Astrocyte (in vitro differentiated cells and primary cell): ENCODE results near the gene PRKCH. TPM values are rescaled to one million over a fixed set of nuclear protein-coding genes. Genes with fewer than 3 reads are reported as not detected.

Experiments
- DNase-seq: peaks from one replicate; pipeline ENCODE4 v3.0.0-alpha.2; 2010; ENCODE audit warnings: low read depth
- FAIRE-seq: peaks from 2 replicates; lab custom pipeline; 2011; peaks lifted over from hg19 to GRCh38; lab: Jason Lieb, UNC
- H2AFZ ChIP-seq: 2 replicates; pipeline ENCODE4 v1.6.0; 2012; ENCODE audit warnings: low read depth, low read length, inconsistent platforms
- H3K27ac ChIP-seq: 2 replicates; pipeline ENCODE4 v1.5.1; 2011; ENCODE audit warnings: low read depth, low read length, inconsistent platforms
- H3K27me3 ChIP-seq: 2 replicates; pipeline ENCODE4 v1.6.0; 2011; ENCODE audit warnings: low read length, inconsistent platforms; ENCODE audit not compliant: insufficient read depth
- H3K36me3 ChIP-seq: 2 replicates; pipeline ENCODE4 v1.5.1; 2011; ENCODE audit warnings: low read length, inconsistent platforms; ENCODE audit not compliant: insufficient read depth
- H3K4me1 ChIP-seq: 2 replicates; pipeline ENCODE4 v1.5.1; 2011; ENCODE audit warnings: low read length, inconsistent platforms; ENCODE audit not compliant: insufficient read depth
- H3K4me2 ChIP-seq: 2 replicates; pipeline ENCODE4 v1.6.0; 2012; ENCODE audit warnings: low read length, inconsistent platforms
- H3K4me3 ChIP-seq: 2 replicates; pipeline ENCODE4 v1.5.1; 2011; ENCODE audit warnings: low read depth, mild to moderate bottlenecking, low read length, inconsistent platforms; ENCODE audit not compliant: insufficient read depth
- H3K79me2 ChIP-seq: 2 replicates; pipeline ENCODE4 v1.6.0; 2012; ENCODE audit warnings: mild to moderate bottlenecking, low read length, inconsistent platforms; ENCODE audit not compliant: insufficient read depth
- H3K9ac ChIP-seq: 2 replicates; pipeline ENCODE4 v1.6.0; 2012; ENCODE audit warnings: mild to moderate bottlenecking, low read length, inconsistent platforms
- H3K9me3 ChIP-seq: 2 replicates; pipeline ENCODE4 v1.5.1; 2012; ENCODE audit warnings: low read depth, mild to moderate bottlenecking, low read length, inconsistent platforms; ENCODE audit not compliant: insufficient read depth
- H4K20me1 ChIP-seq: 2 replicates; pipeline ENCODE4 v1.6.0; 2012; ENCODE audit warnings: low read length, inconsistent platforms; ENCODE audit not compliant: insufficient read depth
- H3K27ac Mint-ChIP-seq: one replicate; pipeline ENCODE4 v1.8.0; 2021; ENCODE audit warnings: mild to moderate bottlenecking, mixed read lengths; ENCODE audit not compliant: unreplicated experiment
- H3K27me3 Mint-ChIP-seq: one replicate; pipeline ENCODE4 v1.8.0; 2021; ENCODE audit warnings: low read depth, mixed read lengths; ENCODE audit not compliant: unreplicated experiment
- H3K36me3 Mint-ChIP-seq: one replicate; pipeline ENCODE4 v1.8.0; 2021; ENCODE audit warnings: low read depth, mixed read lengths; ENCODE audit not compliant: unreplicated experiment
- H3K4me1 Mint-ChIP-seq: one replicate; pipeline ENCODE4 v1.8.0; 2021; ENCODE audit warnings: low read depth, mixed read lengths; ENCODE audit not compliant: unreplicated experiment
- H3K4me3 Mint-ChIP-seq: one replicate; pipeline ENCODE4 v1.8.0; 2021; ENCODE audit warnings: mild to moderate bottlenecking, moderate library complexity, mixed read lengths; ENCODE audit not compliant: unreplicated experiment
- H3K9me3 Mint-ChIP-seq: one replicate; pipeline ENCODE4 v1.8.0; 2021; ENCODE audit warnings: mild to moderate bottlenecking, mixed read lengths; ENCODE audit not compliant: unreplicated experiment
- EZH2 ChIP-seq: IDR thresholded peaks from 2 replicates; pipeline ENCODE4 v1.6.1; 2012; ENCODE audit warnings: mild to moderate bottlenecking, low read length, inconsistent platforms; ENCODE audit not compliant: insufficient read depth
- total RNA-seq: library from RNA; stranded (reverse); gene quantifications from 2 replicates; pipeline ENCODE4 v1.2.1, GENCODE V29; 2021
- TF ChIP-seq, protein P1 (sequence below): IDR thresholded peaks from 2 replicates; pipeline ENCODE4 v1.5.1; 2011; ENCODE audit warnings: low read depth, mild to moderate bottlenecking, inconsistent platforms, low read length, moderate library complexity; ENCODE audit not compliant: insufficient read depth

The PRKCH gene
- total RNA-seq, 1 donor from 2014 or later = 6.0 TPM

DNA sequence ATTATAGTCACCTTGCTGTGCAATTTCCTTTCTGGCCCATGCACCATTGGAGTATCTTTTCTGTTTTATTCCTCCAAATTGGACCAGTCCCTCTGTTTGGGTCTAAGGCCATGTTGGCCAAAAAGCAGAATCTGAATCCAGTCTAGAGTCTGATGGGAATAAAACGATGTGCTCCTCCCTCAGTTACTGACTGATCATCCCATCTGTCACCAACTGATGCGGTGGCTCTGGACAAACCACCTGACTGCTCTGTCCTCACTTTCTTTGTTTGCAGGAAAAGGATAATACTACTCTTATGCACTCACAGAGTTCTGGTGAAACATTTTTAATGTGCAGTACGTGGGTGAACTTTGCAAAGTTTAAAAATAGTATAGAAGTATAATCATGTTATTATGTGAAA lies 253.7 kb downstream of the PRKCH start:
- Mint-ChIP-seq H3K4me3 (no peak overlapping the region), H3K27me3 (no peaks in the 10 kb centered on the region), H3K36me3 (peaks cover 2% of the 10 kb centered on the region), H3K4me1 (peaks cover 71% of the 10 kb centered on the region), H3K27ac (peak overlapping the region; percentile 77), H3K9me3 (no peaks in the 10 kb centered on the region)
- DNase-seq = no peak
- H4K20me1 ChIP-seq = no peaks in the 10 kb centered on the region
- FAIRE-seq = no peak
- no peak overlapping the region for H3K9ac ChIP-seq
- H3K4me3 ChIP-seq = no peak overlapping the region
- no peaks in the 10 kb centered on the region for H3K27me3 ChIP-seq
- no peaks in the 10 kb centered on the region for H3K9me3 ChIP-seq
- H3K36me3 ChIP-seq = no peaks in the 10 kb centered on the region
- H3K27ac ChIP-seq = peak overlapping the region; percentile 22
- no peak for TF ChIP-seq EZH2
- TF ChIP-seq, protein P1, sequence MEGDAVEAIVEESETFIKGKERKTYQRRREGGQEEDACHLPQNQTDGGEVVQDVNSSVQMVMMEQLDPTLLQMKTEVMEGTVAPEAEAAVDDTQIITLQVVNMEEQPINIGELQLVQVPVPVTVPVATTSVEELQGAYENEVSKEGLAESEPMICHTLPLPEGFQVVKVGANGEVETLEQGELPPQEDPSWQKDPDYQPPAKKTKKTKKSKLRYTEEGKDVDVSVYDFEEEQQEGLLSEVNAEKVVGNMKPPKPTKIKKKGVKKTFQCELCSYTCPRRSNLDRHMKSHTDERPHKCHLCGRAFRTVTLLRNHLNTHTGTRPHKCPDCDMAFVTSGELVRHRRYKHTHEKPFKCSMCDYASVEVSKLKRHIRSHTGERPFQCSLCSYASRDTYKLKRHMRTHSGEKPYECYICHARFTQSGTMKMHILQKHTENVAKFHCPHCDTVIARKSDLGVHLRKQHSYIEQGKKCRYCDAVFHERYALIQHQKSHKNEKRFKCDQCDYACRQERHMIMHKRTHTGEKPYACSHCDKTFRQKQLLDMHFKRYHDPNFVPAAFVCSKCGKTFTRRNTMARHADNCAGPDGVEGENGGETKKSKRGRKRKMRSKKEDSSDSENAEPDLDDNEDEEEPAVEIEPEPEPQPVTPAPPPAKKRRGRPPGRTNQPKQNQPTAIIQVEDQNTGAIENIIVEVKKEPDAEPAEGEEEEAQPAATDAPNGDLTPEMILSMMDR = no peak
- H3K79me2 ChIP-seq = no peaks in the 10 kb centered on the region
- H3K4me2 ChIP-seq = no peak overlapping the region
- peaks cover 35% of the 10 kb centered on the region for H3K4me1 ChIP-seq
- no peak overlapping the region for H2AFZ ChIP-seq

DNA sequence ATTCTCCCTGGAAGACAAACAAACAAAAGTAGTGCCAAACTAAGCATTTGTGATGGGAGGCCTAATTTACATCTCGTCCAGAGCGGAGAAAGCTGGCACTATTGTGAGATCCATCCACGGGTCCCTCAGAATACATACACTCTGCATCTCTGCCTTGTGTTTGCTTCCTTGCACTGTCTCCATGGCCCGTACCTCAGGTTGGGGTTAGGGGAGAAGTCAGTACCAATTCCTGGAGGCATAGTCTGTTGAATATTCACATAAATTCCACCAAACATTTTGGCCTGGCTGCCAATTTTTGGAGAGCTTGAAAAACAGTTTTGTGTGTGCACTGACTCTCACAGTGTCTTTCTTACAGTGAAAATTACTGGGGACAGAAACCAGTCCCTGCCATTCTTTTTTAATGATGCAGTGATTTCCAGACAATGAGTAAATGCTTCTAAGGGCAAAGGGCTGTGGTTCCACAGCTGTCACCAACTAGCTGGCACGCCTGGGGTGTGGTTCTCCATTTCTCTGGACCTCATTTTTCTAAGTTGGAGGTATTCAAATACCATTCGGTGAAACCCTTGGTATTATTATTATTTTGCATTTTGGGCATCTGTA lies 254.3 kb downstream of the PRKCH start:
- H3K36me3 Mint-ChIP-seq = peaks cover 2% of the 10 kb centered on the region
- H3K36me3 ChIP-seq = no peaks in the 10 kb centered on the region
- H3K4me3 ChIP-seq = no peak overlapping the region
- H3K27me3 Mint-ChIP-seq = no peaks in the 10 kb centered on the region
- peak overlapping the region; percentile 40 for H3K4me2 ChIP-seq
- H3K9me3 Mint-ChIP-seq = no peaks in the 10 kb centered on the region
- peak overlapping the region; percentile 21 for H3K9ac ChIP-seq
- H3K27me3 ChIP-seq = no peaks in the 10 kb centered on the region
- no peaks in the 10 kb centered on the region for H3K9me3 ChIP-seq
- TF ChIP-seq, protein P1 = no peak
- TF ChIP-seq EZH2 = no peak
- H3K27ac ChIP-seq = peak overlapping the region; percentile 32
- peaks cover 68% of the 10 kb centered on the region for H3K4me1 Mint-ChIP-seq
- peak overlapping the region; percentile 77 for H3K27ac Mint-ChIP-seq
- no peaks in the 10 kb centered on the region for H4K20me1 ChIP-seq
- FAIRE-seq = no peak
- no peak overlapping the region for H3K4me3 Mint-ChIP-seq
- no peak for DNase-seq
- peaks cover 30% of the 10 kb centered on the region for H3K4me1 ChIP-seq
- H2AFZ ChIP-seq = no peak overlapping the region
- no peaks in the 10 kb centered on the region for H3K79me2 ChIP-seq

DNA sequence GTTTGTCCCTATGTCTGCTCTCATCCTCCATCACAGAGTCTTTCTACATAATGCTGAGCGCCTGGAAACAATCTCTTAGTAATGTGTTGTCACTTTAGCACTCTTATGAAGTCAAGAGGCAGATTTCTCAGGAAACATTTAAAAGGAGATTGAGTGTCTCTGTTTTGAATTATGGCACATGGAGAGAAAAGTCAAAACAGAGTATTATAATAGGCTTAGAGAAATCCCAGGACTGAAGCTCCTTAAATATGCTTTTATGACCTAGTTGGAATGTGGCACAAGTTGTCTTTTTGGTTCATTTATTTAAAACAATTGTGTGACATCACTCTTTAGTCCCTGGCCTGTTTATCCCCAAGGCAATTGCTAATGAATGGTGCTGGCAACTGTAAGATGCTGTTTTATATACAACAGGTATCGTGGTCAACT lies 256.1 kb downstream of the PRKCH start:
- H3K9me3 Mint-ChIP-seq = no peaks in the 10 kb centered on the region
- no peak overlapping the region for H2AFZ ChIP-seq
- H3K4me3 Mint-ChIP-seq = no peak overlapping the region
- no peaks in the 10 kb centered on the region for H3K36me3 ChIP-seq
- H3K9me3 ChIP-seq = no peaks in the 10 kb centered on the region
- H3K4me2 ChIP-seq = no peak overlapping the region
- H3K27me3 ChIP-seq = no peaks in the 10 kb centered on the region
- peak; percentile 49 for FAIRE-seq
- H3K79me2 ChIP-seq = no peaks in the 10 kb centered on the region
- H3K36me3 Mint-ChIP-seq = peaks cover 2% of the 10 kb centered on the region
- H3K4me1 ChIP-seq = peaks cover 24% of the 10 kb centered on the region
- no peak overlapping the region for H3K27ac ChIP-seq
- TF ChIP-seq, protein P1 = no peak
- TF ChIP-seq EZH2 = no peak
- H3K4me1 Mint-ChIP-seq = peaks cover 63% of the 10 kb centered on the region
- H3K27ac Mint-ChIP-seq = peak overlapping the region; percentile 35
- no peak for DNase-seq
- no peak overlapping the region for H3K4me3 ChIP-seq
- H4K20me1 ChIP-seq = no peaks in the 10 kb centered on the region
- H3K27me3 Mint-ChIP-seq = no peaks in the 10 kb centered on the region
- no peak overlapping the region for H3K9ac ChIP-seq
